ENCODE measurements around the gene PDZD4.

The PDZD4 gene

DNA sequence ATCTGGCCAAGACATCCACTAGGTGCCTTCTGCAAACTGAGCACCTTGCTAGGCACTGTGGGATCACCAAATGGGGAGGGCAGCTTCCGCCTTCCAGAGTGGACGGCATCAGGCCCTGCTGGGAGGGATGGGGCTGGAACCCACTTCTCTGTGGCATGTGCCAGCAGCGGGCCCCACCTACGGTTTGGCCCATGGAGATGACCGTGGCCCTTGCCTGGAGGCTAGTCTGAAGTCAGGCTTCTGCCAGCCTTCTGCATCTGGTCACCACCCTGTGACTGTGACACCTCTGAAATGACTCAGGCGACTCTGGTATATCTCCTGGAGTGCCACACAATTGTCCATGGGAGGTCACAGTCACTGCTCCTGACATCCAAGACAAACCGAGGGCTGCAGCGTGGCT is 28.7 kb downstream of the PDZD4 start:
- H3K4me3 ChIP-seq (ENCODE audit: low read depth, low read length) = no peak overlapping the region
- DNase-seq (ENCODE audit: low read depth) = no peak
- TF ChIP-seq CTCF (IDR thresholded peaks at IDR 0.05; ENCODE audit: insufficient read depth, low read depth, low read length, missing control alignments) = no peak

GRCh38 chrX:153800746-153801145 is 29.6 kb downstream of the PDZD4 start:
- H3K4me3 ChIP-seq (ENCODE audit: low read depth, low read length) = no peak overlapping the region
- DNase-seq (ENCODE audit: low read depth) = no peak
- TF ChIP-seq CTCF (IDR thresholded peaks at IDR 0.05; ENCODE audit: insufficient read depth, low read depth, low read length, missing control alignments) = no peak

DNA sequence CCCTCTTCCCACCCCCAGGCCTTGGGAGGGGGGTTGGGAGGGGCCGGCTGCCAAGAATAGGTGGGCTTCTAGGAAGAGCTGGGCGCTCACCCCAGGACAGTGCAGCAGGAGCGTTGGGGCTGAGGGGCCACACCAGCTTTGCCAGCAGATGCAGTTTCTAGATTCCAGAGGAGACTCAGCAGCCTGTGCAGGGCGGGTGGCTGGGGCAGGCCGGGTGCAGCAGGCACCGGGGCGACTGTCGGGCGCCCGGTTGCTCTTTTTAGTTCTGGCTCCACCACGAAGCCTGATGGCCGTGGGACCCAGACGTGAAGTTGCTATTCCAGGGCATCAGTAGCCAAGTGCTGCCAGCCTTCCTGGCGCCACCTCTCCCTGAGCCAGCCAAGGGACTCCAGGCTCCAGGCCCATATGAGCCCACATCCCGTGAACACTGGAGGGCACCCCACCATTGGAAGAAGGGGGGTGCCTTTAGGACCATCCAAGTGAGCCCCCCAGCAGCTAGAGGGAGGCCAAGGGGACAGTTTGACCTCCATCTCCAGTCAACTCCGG is 30.1 kb downstream of the PDZD4 start:
- H3K4me3 ChIP-seq (ENCODE audit: low read depth, low read length) = no peak overlapping the region
- DNase-seq (ENCODE audit: low read depth) = no peak
- no peak for TF ChIP-seq CTCF (IDR thresholded peaks at IDR 0.05; ENCODE audit: insufficient read depth, low read depth, low read length, missing control alignments)

- H3K4me3 ChIP-seq (ENCODE audit: low read depth, low read length) = no peak overlapping the region
- no peak for DNase-seq (ENCODE audit: low read depth)
- TF ChIP-seq CTCF (IDR thresholded peaks at IDR 0.05; ENCODE audit: insufficient read depth, low read depth, low read length, missing control alignments) = no peak
These were observed 31.0 kb downstream of the PDZD4 start for GRCh38 chrX:153799326-153799725.

DNA sequence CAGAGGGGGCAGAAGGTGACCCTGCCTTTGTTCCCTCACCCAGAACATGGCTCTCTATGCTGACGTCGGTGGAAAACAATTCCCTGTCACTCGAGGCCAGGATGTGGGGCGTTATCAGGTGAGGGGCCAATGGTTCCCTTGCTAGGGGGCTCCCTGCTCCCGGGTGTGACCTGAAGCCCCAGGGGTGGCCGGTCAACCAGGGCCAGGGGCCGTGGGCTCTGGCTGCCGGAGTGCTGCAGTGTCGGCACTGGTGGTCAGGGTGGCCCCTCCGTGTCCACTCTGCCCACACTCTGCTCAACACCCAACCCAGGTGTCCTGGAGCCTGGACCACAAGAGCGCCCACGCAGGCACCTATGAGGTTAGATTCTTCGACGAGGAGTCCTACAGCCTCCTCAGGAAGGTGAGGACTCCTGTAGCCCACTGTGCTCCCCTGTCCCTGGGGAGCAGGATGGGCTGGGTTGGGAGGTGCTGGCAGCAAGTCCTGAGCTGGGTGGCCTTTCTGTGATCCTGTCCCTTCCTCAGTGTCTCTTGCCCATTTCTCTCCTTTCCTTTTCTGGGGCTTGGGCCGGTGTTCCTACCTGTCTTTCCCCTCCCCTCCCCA is 32.8 kb downstream of the PDZD4 start:
- no peak for TF ChIP-seq CTCF (IDR thresholded peaks at IDR 0.05; ENCODE audit: insufficient read depth, low read depth, low read length, missing control alignments)
- DNase-seq (ENCODE audit: low read depth) = no peak
- H3K4me3 ChIP-seq (ENCODE audit: low read depth, low read length) = no peak overlapping the region

- H3K4me3 ChIP-seq (ENCODE audit: low read depth, low read length) = peak overlapping the region; percentile 85
- no peak for TF ChIP-seq CTCF (IDR thresholded peaks at IDR 0.05; ENCODE audit: insufficient read depth, low read depth, low read length, missing control alignments)
- no peak for DNase-seq (ENCODE audit: low read depth)
These were observed 35.2 kb downstream of the PDZD4 start for GRCh38 chrX:153794897-153795816.
